MM.1S (cell line): ENCODE data around the gene MLNR.

Experiments
- CTCF ChIP-seq: fragments of 300-600 bp; sonication (generic); IDR thresholded peaks from 2 replicates; pipeline ENCODE4 v1.5.1; 2016; ENCODE audit warnings: antibody characterized with exemption, low read length, mixed read lengths
- EZH2 ChIP-seq: fragments of 300-600 bp; sonication (generic); optimal IDR thresholded peaks from 2 replicates; pipeline ENCODE3; 2017; ENCODE audit warnings: low read depth, mild to moderate bottlenecking, antibody characterized with exemption, low read length, mixed read lengths

- TF ChIP-seq EZH2 (no peak), CTCF (no peak)
Measured at GRCh38 chr13:49245101-49245500, 25.0 kb downstream of the MLNR start.
